Brain microvascular endothelial cell (primary cell): Measurements from ENCODE around the gene NYAP2.

Experiments
- DNase-seq: peaks from one replicate; pipeline ENCODE4 v3.0.0-alpha.2; 2020
- H3K27ac ChIP-seq: fragments of 250-450 bp; sonication (Bioruptor Pico); 2 replicates; pipeline ENCODE4 v1.5.1; 2020; ENCODE audit warnings: mild to moderate bottlenecking, moderate library complexity
- H3K27me3 ChIP-seq: fragments of 250-450 bp; sonication (Bioruptor Pico); replicated peaks from 2 replicates; pipeline ENCODE4 v1.5.1; 2020; ENCODE audit warnings: mild to moderate bottlenecking
- H3K36me3 ChIP-seq: fragments of 250-450 bp; sonication (Bioruptor Pico); replicated peaks from 2 replicates; pipeline ENCODE4 v1.5.1; 2020; ENCODE audit warnings: mild to moderate bottlenecking
- H3K4me3 ChIP-seq: 2 replicates; pipeline ENCODE4 v1.5.1; 2011; ENCODE audit warnings: low read depth, mild to moderate bottlenecking, control low read depth, low read length, moderate library complexity
- CTCF ChIP-seq: IDR thresholded peaks from 2 replicates; pipeline ENCODE4 v1.5.1; 2011; ENCODE audit warnings: low read depth, mild to moderate bottlenecking, moderate library complexity, low read length, control low read depth, inconsistent platforms; ENCODE audit errors: missing control alignments
- in situ Hi-C: cut with HindIII; loops from 2 replicates; pipeline ENCODE4 v1.10.0; 2017; ENCODE audit warnings: low sequenced_read_pairs, low pct_ligation_motif_present

Gene NYAP2

GRCh38 chr2:225608136-225608535 is 208.6 kb downstream of the NYAP2 start:
- in situ Hi-C loops: no loop called here
- H3K27me3 ChIP-seq: no peaks in the 10 kb centered on the region
- no peaks in the 10 kb centered on the region for H3K36me3 ChIP-seq
- no peak overlapping the region for H3K4me3 ChIP-seq
- no peak for DNase-seq
- H3K27ac ChIP-seq: no peak overlapping the region
- TF ChIP-seq CTCF: no peak

GRCh38 chr2:225612636-225613035 is 213.1 kb downstream of the NYAP2 start:
- in situ Hi-C loops: no loop called here
- Histone ChIP-seq H3K36me3 (no peaks in the 10 kb centered on the region), H3K27ac (no peak overlapping the region), H3K4me3 (no peak overlapping the region), H3K27me3 (no peaks in the 10 kb centered on the region)
- no peak for TF ChIP-seq CTCF
- no peak for DNase-seq

GRCh38 chr2:225614915-225615314 is 215.4 kb downstream of the NYAP2 start:
- no peak overlapping the region for H3K4me3 ChIP-seq
- in situ Hi-C loops: no loop called here
- DNase-seq: no peak
- no peak for TF ChIP-seq CTCF
- no peaks in the 10 kb centered on the region for H3K36me3 ChIP-seq
- no peak overlapping the region for H3K27ac ChIP-seq
- H3K27me3 ChIP-seq: no peaks in the 10 kb centered on the region

- H3K4me3 ChIP-seq: no peak overlapping the region
- H3K36me3 ChIP-seq: no peaks in the 10 kb centered on the region
- H3K27ac ChIP-seq: no peak overlapping the region
- no peak for TF ChIP-seq CTCF
- in situ Hi-C loops: no loop called here
- DNase-seq: no peak
- no peaks in the 10 kb centered on the region for H3K27me3 ChIP-seq
Measured at GRCh38 chr2:225615514-225615913, 216.0 kb downstream of the NYAP2 start.

- in situ Hi-C loops: no loop called here
- H3K4me3 ChIP-seq: no peak overlapping the region
- no peak overlapping the region for H3K27ac ChIP-seq
- DNase-seq: no peak
- no peaks in the 10 kb centered on the region for H3K36me3 ChIP-seq
- no peaks in the 10 kb centered on the region for H3K27me3 ChIP-seq
- no peak for TF ChIP-seq CTCF
Measured at GRCh38 chr2:225616372-225616771, 216.9 kb downstream of the NYAP2 start.

GRCh38 chr2:225616848-225617247 is 217.3 kb downstream of the NYAP2 start:
- no peak overlapping the region for H3K4me3 ChIP-seq
- no peaks in the 10 kb centered on the region for H3K27me3 ChIP-seq
- no peaks in the 10 kb centered on the region for H3K36me3 ChIP-seq
- H3K27ac ChIP-seq: no peak overlapping the region
- no peak for DNase-seq
- in situ Hi-C loops: no loop called here
- no peak for TF ChIP-seq CTCF
